DMS114 treated with DMSO at 0.1 percent for 48 hours (cell line): ENCODE results near the gene TAF11L5.
"Not testable (repeated sequence)": the region's sequence is repeated elsewhere in the genome, so short reads cannot be mapped to it uniquely, and the experiment has no call there.

Source experiments
- DNase-seq: peaks from one replicate; lab custom pipeline; 2025; ENCODE audit not compliant: unreplicated experiment; lab: John Stamatoyannopoulos, UW

TAF11L5 gene

DNA sequence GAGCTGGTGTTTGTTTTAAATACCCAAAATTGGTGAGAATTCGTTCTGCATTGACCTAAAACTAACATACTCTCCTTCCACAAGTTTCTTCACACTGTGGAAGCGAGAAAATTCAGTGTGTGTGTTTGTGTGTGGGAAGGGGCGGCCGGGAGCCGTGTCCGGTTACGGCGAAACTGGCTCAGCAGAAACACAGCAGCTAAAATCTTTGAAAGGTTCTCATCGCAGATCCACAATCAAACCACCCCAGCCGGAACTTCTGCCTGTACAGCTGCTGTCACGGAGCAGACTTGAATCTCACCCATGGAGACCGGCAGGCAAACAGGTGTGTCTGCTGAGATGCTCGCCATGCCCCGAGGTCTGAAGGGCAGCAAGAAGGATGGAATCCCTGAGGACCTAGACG lies at the start of gene TAF11L5:
TSS of gene TAF11L5 (plus strand) at position 301 of the 400 bp plus-strand sequence.
- not testable (repeated sequence) for DNase-seq

DNA sequence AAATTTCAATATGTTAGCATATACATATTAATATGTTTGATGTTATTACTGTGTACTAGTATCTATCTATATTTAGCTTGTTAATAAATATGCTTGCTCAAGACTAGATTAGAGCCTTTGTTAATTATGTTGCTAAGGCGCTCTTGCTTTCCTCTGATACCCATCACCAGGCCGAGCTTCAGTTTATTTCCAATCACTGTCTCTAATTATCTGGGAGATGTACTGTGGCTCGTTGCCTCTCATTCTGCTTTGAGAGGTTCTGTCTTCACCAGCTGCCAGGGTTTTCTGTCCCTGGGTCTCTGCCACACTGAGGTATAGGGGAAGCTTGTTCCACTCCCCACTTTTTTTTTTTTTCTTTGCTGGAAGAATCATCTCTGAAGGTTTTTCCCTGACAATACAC lies 48.0 kb upstream of the TAF11L5 start:
- no peak for DNase-seq

DNA sequence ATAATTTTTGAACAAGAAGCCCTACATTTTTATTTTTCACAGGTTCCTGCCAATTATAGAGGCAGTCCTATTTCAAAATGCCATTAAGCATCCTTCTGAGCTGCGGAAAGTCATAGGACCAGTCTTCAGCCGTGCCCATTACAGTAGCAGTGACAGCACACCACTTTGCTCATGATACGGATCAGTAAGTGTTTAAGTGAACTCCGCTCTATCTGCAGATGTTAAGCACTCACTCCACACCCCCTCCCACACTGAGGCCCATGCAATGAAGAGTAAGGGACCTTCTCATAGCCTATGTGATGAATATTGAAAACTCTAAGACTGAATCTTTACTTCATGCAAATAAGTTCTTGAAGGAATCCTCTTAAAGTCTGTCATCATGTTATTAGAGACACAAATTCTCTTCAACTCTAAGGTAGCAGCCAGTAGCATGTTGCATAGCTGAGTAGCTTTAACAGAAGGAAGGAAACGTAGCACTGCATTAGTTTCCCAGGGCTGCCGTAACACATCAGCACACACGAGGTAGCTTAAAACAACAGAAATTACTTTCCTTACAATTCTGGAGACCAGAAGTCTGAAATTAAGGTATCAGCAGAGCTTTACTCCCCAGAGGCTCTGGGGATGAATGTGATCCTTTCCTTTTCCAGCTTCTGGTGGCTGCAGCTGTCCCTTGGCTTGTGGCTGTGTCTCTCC lies 47.3 kb upstream of the TAF11L5 start:
- DNase-seq = no peak

DNA sequence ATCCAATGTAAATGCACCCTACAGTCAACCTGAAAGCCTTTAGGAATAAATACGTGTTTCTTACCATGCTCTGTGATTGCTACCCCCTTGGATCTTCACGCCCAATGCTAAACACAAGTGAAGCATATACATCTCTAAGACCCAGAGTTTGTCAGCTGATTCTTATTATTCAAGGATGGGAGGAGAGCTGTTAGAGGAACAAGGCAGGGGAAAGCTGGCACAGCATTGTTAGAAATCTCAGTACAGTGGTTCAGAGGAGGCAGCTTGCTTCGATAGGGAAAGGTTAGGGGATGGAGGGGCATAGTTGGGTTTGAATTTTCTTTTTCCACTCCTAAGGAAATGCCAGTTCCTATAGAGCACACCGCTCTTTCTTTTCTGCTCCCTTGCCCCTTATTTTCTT lies 43.7 kb upstream of the TAF11L5 start:
- no peak for DNase-seq

DNA sequence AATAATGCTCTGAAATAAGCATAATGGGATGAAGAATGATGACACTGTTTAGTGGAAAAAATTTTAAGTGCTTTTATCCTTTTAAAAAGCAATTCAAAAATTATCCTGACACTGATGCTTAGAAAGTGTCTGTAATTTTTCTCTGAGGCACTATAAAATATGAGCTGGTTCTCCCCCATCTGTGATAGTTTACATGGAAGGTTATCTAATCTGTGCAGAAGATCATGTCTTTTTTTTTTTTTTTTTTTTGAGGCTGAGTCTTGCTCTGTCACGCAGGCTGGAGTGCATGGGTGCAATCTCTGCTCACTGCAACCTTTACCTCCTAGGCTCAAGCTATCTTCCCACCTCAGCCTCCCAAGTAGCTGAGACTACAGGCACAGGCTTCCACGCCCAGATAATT lies 42.2 kb upstream of the TAF11L5 start:
- DNase-seq = no peak

DNA sequence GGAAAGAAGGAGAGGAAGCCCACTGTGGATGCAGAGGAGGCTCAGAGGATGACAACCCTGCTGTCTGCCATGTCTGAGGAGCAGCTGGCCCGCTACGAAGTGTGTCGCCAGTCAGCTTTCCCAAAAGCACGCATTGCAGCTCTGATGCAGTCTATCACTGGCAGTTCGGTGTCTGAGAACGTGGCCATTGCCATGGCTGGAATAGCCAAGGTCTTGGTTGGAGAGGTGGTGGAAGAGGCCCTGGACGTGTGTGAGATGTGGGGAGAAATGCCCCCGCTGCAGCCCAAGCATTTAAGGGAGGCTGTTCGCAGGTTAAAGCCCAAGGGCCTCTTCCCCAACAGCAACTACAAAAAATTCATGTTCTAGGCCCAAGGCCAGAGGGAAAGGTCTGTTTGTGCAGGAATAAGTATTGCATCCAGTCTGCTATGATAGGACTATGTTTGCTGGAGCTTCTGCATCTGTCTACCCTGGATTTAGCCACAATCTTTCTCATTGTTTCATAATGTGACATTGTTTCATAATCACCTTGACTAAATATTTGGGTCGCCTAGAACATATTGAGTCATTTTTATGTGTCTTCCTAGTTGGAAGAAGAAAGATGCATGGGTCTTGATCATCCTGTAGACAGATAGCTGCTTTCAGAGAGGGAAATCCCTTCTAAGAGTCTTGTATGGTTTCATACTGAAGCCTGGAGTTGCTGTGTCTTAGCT lies 38.4 kb upstream of the TAF11L5 start:
- DNase-seq = not testable (repeated sequence)

DNA sequence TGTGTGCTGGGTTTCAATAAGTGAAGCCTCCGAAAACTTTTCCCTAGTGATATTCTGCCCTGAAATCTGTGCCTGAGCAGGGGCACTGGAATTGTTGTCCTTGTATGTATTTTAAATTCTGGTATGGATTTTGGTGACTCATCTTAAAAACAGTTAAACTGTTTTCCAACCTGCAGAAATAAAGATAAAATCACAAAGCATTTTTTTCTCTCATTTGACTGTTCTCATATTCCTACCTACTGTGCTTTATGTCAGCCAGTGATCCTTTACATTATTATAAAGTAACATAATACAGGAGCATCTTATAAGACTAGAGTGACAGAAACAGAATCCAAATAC lies 37.9 kb upstream of the TAF11L5 start:
- no peak for DNase-seq

DNA sequence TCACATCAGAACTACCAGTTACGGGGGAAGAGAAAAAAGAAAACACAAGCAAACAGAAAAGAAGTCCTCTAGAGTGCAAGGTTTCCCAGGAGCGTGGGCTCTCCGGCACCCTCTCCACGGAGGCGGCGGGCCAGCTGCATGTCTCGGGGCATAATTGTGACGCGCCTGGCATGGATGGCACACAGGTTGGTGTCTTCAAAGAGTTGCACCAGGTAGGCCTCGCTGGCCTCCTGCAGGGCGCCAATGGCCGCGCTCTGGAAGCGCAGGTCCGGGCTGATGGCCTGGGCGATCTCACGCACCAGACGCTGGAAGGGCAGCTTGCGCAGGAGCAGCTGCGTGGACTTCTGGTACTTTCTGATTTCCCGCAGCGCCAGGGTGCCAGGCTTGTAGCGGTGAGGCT lies 33.8 kb upstream of the TAF11L5 start:
- not testable (repeated sequence) for DNase-seq

DNA sequence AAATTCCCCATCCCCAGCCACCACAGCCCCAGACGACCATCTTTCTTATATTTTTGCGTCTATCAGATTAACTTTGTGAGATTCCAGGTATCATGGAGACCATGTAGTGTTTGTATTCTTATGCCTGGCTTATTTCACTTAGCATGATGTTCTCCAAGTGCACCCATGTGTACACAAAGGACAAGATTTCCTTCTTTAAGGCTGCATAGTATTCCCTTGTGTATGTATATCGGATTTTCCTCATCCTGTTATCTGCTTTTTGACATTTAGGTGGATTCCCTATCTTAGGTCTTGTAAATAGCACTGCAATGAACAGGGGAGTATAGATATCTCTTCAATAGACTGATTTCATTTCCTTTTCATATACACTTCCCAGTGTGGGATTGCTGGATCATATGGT lies 32.3 kb upstream of the TAF11L5 start:
- no peak for DNase-seq

DNA sequence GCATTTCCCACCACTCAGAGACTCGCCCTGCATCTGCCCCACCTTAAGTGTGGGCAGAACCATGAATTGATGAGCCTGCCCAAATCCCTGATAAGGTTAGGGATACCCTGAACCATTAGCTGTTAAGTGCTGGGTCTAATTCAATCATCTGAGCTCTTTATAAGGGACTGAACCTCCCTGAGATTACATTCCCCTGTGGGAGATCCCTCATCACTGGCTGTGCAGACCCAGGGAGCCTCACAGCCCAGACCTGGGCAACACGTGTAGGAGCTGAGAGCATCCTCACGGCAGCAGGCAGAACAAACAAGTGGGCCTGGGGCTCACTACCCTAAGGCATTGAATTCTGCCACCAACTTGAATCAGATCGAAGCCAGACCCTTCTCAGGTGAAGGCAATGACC lies 27.6 kb upstream of the TAF11L5 start:
- DNase-seq = no peak

DNA sequence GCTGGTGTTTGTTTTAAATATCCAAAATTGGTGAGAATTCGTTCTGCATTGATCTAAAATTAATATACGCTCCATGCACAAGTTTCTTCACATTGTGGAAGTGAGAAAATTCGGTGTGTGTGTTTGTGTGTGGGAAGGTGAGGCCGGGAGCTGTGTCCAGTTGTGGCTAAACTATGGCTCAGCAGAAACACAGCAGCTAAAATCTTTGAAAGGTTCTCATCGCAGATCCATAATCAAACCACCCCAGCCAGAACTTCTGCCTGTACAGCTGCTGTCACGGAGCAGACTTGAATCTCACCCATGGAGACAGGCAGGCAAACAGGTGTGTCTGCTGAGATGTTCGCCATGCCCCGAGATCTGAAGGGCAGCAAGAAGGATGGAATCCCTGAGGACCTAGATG lies 27.1 kb upstream of the TAF11L5 start, which contains the start of gene TAF11L2:
TSS of gene TAF11L2 (plus strand) at position 301 of the 400 bp plus-strand sequence.
- not testable (repeated sequence) for DNase-seq

DNA sequence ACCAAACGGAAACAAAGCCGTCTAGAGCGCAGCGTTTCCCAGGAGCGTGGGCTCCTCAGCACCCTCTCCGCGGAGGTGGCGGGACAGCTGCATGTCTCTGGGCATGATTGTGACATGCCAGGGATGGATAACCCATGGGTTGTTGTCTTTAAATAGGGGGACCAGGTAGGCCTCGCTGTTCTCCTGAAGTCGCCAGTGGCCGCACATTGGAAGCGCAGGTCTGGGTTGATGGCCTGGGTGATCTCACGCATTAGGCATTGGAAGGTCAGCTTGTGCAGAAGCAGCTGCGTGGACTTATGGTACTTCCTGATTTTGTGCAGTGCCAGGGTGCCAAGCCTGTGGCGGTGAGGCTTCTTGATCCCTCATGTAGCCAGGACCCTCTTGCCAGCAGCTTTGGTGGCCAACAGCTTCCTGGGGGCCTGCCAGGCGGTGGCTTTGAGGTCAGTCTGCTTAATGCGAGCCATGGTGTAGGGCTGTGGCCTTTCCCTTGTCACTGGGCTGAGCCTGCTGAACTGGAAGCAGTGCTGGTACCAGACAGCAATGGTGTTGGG lies 13.2 kb upstream of the TAF11L5 start:
- DNase-seq = no peak

DNA sequence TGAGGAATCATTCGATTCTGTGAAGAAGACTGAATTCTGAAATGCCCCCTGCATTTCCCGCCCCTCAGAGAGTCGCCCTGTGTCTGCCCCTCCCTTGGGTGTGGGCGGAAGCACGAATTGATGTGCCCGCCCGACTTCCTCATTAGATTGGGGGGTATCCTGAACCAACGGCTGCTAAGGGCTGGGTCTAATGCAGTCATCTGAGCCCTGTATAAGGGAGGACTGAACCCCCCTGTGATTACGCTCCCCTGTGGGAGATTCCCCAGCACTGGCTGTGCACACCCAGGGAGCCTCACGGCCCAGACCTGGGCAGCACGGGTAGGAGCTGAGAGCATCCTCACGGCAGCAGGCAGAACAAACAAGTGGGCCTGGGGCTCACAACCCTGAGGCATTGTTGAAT lies 7.5 kb upstream of the TAF11L5 start:
- not testable (repeated sequence) for DNase-seq

DNA sequence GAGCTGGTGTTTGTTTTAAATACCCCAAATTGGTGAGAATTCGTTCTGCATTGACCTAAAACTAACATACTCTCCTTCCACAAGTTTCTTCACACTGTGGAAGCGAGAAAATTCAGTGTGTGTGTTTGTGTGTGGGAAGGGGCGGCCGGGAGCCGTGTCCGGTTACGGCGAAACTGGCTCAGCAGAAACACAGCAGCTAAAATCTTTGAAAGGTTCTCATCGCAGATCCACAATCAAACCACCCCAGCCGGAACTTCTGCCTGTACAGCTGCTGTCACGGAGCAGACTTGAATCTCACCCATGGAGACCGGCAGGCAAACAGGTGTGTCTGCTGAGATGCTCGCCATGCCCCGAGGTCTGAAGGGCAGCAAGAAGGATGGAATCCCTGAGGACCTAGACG lies 7.0 kb upstream of the TAF11L5 start, which contains the start of gene TAF11L3:
TSS of gene TAF11L3 (plus strand) at position 301 of the 400 bp plus-strand sequence.
- DNase-seq = not testable (repeated sequence)

DNA sequence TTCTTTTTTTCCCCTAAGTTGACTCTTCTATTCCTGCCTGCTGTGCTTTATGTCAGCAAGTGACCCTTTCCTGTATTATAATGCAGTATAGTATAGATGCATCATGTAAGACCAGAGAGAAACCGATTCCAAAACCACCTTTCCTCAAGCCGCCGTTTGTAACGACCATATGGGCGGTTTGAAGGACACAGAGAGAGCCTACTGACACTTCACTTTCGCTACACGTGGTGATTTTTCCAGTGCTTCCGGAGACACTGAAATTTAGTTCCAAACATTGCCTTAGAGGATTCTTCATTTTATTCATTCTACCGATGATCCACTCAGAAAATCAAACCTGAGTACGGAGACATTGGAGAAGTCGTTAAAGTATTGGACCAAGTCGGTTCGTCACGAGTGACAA lies 5.5 kb upstream of the TAF11L5 start:
- DNase-seq = not testable (repeated sequence)

DNA sequence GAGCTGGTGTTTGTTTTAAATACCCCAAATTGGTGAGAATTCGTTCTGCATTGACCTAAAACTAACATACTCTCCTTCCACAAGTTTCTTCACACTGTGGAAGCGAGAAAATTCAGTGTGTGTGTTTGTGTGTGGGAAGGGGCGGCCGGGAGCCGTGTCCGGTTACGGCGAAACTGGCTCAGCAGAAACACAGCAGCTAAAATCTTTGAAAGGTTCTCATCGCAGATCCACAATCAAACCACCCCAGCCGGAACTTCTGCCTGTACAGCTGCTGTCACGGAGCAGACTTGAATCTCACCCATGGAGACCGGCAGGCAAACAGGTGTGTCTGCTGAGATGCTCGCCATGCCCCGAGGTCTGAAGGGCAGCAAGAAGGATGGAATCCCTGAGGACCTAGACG lies 3.5 kb upstream of the TAF11L5 start, which contains the start of gene TAF11L4:
TSS of gene TAF11L4 (plus strand) at position 301 of the 400 bp plus-strand sequence.
- not testable (repeated sequence) for DNase-seq

DNA sequence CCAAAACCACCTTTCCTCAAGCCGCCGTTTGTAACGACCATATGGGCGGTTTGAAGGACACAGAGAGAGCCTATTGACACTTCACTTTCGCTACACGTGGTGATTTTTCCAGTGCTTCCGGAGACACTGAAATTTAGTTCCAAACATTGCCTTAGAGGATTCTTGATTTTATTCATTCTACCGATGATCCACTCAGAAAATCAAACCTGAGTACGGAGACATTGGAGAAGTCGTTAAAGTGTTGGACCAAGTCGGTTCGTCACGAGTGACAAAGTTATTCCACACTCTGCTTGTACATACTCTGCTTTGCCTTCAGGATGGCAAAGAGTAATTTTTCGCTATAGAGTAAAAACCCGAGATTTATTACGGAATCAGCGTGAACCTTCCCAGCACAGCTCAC lies 1.5 kb downstream of the TAF11L5 start:
- not testable (repeated sequence) for DNase-seq

DNA sequence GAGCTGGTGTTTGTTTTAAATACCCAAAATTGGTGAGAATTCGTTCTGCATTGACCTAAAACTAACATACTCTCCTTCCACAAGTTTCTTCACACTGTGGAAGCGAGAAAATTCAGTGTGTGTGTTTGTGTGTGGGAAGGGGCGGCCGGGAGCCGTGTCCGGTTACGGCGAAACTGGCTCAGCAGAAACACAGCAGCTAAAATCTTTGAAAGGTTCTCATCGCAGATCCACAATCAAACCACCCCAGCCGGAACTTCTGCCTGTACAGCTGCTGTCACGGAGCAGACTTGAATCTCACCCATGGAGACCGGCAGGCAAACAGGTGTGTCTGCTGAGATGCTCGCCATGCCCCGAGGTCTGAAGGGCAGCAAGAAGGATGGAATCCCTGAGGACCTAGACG lies 3.3 kb downstream of the TAF11L5 start, which contains the start of gene TAF11L6:
TSS of gene TAF11L6 (plus strand) at position 301 of the 400 bp plus-strand sequence.
- DNase-seq = not testable (repeated sequence)
